WTC11 (cell line): ENCODE measurements around the gene CAB39. TPM values are rescaled to one million over a fixed set of nuclear protein-coding genes. Genes with fewer than 3 reads are reported as not detected.

ENCODE experiments used
- ATAC-seq: fragments of 200-7000 bp; cut with Tn5 transposase; 2 replicates; pipeline ENCODE4 v1.10.0; 2021; ENCODE audit warnings: mild to moderate bottlenecking, moderate library complexity
- CTCF ChIA-PET: fragments of 300-600 bp; sonication (Branson Sonifier 250); formaldehyde crosslinking; loops from one replicate; lab custom pipeline; 2021; ENCODE audit warnings: antibody characterized with exemption; lab: Charles Lee
- POLR2A ChIA-PET: fragments of 350-600 bp; sonication (Branson Sonifier 250); formaldehyde crosslinking; loops from one replicate; lab custom pipeline; 2021; ENCODE audit warnings: antibody characterized with exemption; lab: Charles Lee
- DNase-seq: peaks from one replicate; pipeline ENCODE4 v3.0.0; 2021; ENCODE audit warnings: low spot score
- H3K27ac Mint-ChIP-seq: 2 replicates; pipeline ENCODE4 v1.8.0; 2021; ENCODE audit warnings: mixed read lengths
- H3K27me3 Mint-ChIP-seq: 2 replicates; pipeline ENCODE4 v1.8.0; 2021; ENCODE audit warnings: low read depth, mild to moderate bottlenecking, moderate library complexity, mixed read lengths
- H3K36me3 Mint-ChIP-seq: 2 replicates; pipeline ENCODE4 v1.8.0; 2021; ENCODE audit warnings: mixed read lengths
- H3K4me1 Mint-ChIP-seq: 2 replicates; pipeline ENCODE4 v1.8.0; 2022; ENCODE audit warnings: mixed read lengths
- H3K4me3 Mint-ChIP-seq: 2 replicates; pipeline ENCODE4 v1.8.0; 2021; ENCODE audit warnings: mild to moderate bottlenecking, moderate library complexity, mixed read lengths
- H3K9me3 Mint-ChIP-seq: 2 replicates; pipeline ENCODE4 v1.8.0; 2021; ENCODE audit warnings: mixed read lengths
- AR ChIP-seq: fragments of 250-450 bp; sonication (Bioruptor Pico); IDR thresholded peaks from 2 replicates; pipeline ENCODE4 v1.9.0; 2021; ENCODE audit warnings: mild to moderate bottlenecking
- CREM ChIP-seq: sonication (generic); formaldehyde crosslinking; IDR thresholded peaks from 2 replicates; pipeline ENCODE4 v1.8.1; 2022; ENCODE audit warnings: mild to moderate bottlenecking, missing genetic modification reagents, moderate library complexity
- ERG ChIP-seq: fragments of 250-450 bp; sonication (Bioruptor Pico); IDR thresholded peaks from 2 replicates; pipeline ENCODE4 v1.8.0; 2021; ENCODE audit warnings: mild to moderate bottlenecking
- ETV6 ChIP-seq: sonication (generic); formaldehyde crosslinking; IDR thresholded peaks from 2 replicates; pipeline ENCODE4 v1.8.1; 2022; ENCODE audit warnings: mild to moderate bottlenecking, missing genetic modification reagents
- FOXK1 ChIP-seq: sonication (generic); formaldehyde crosslinking; IDR thresholded peaks from 2 replicates; pipeline ENCODE4 v1.8.0; 2022; ENCODE audit warnings: mild to moderate bottlenecking, moderate library complexity, missing genetic modification reagents
- IRF2 ChIP-seq: sonication (generic); formaldehyde crosslinking; IDR thresholded peaks from 2 replicates; pipeline ENCODE4 v1.8.0; 2022; ENCODE audit warnings: low read depth, missing genetic modification reagents, borderline replicate concordance
- KAT7 ChIP-seq: sonication (generic); formaldehyde crosslinking; IDR thresholded peaks from 2 replicates; pipeline ENCODE4 v1.8.1; 2023; ENCODE audit warnings: missing genetic modification reagents, mild to moderate bottlenecking, borderline replicate concordance
- MLX ChIP-seq: sonication (generic); formaldehyde crosslinking; IDR thresholded peaks from 2 replicates; pipeline ENCODE4 v1.8.1; 2023; ENCODE audit warnings: mild to moderate bottlenecking, missing genetic modification reagents, moderate library complexity
- MYBL2 ChIP-seq: sonication (generic); formaldehyde crosslinking; IDR thresholded peaks from 2 replicates; pipeline ENCODE4 v1.8.1; 2023; ENCODE audit warnings: mild to moderate bottlenecking, moderate library complexity, missing genetic modification reagents
- NR3C1 ChIP-seq: sonication (generic); formaldehyde crosslinking; conservative IDR thresholded peaks from 2 replicates; pipeline ENCODE4 v1.8.1; 2023; ENCODE audit warnings: low read depth, mild to moderate bottlenecking, missing genetic modification reagents
- SP1 ChIP-seq: sonication (generic); formaldehyde crosslinking; conservative IDR thresholded peaks from 2 replicates; pipeline ENCODE4 v1.8.1; 2022; ENCODE audit warnings: missing genetic modification reagents
- ZMAT4 ChIP-seq: fragments of 250-450 bp; sonication (Bioruptor Pico); IDR thresholded peaks from 2 replicates; pipeline ENCODE4 v1.9.0; 2021; ENCODE audit warnings: mild to moderate bottlenecking
- ZNF219 ChIP-seq: sonication (generic); formaldehyde crosslinking; IDR thresholded peaks from 2 replicates; pipeline ENCODE4 v1.8.0; 2023; ENCODE audit warnings: missing genetic modification reagents, mild to moderate bottlenecking, borderline replicate concordance
- ZNF317 ChIP-seq: sonication (generic); formaldehyde crosslinking; IDR thresholded peaks from 2 replicates; pipeline ENCODE4 v1.8.1; 2023; ENCODE audit warnings: low read depth, mild to moderate bottlenecking, moderate library complexity, missing genetic modification reagents, borderline replicate concordance
- ZNF423 ChIP-seq: fragments of 250-450 bp; sonication (Bioruptor Pico); IDR thresholded peaks from 2 replicates; pipeline ENCODE4 v2.1.2; 2022; ENCODE audit warnings: mild to moderate bottlenecking, moderate library complexity
- total RNA-seq: library from RNA; stranded (reverse); gene quantifications from 3 replicates; pipeline ENCODE4 v1.2.3, GENCODE V29; 2021
- TF ChIP-seq, protein P1 (sequence below): sonication (generic); formaldehyde crosslinking; IDR thresholded peaks from 2 replicates; pipeline ENCODE4 v1.8.1; 2022; ENCODE audit warnings: mild to moderate bottlenecking, missing genetic modification reagents, moderate library complexity, borderline replicate concordance
- TF ChIP-seq, protein P2 (sequence below): sonication (generic); formaldehyde crosslinking; IDR thresholded peaks from 2 replicates; pipeline ENCODE4 v1.8.0; 2023; ENCODE audit warnings: missing genetic modification reagents
- TF ChIP-seq, protein P3 (sequence below): sonication (generic); formaldehyde crosslinking; IDR thresholded peaks from 2 replicates; pipeline ENCODE4 v1.8.1; 2022; ENCODE audit warnings: low read depth, mild to moderate bottlenecking, moderate library complexity, missing genetic modification reagents, borderline replicate concordance
- TF ChIP-seq, protein P4 (sequence below): fragments of 200-600 bp; IDR thresholded peaks from 2 replicates; pipeline ENCODE4 v1.8.0; 2022; ENCODE audit warnings: antibody characterized with exemption
- TF ChIP-seq, protein P5 (sequence below): sonication (generic); formaldehyde crosslinking; IDR thresholded peaks from 2 replicates; pipeline ENCODE4 v1.8.1; 2023; ENCODE audit warnings: mild to moderate bottlenecking, moderate library complexity, missing genetic modification reagents
- TF ChIP-seq, protein P6 (sequence below): sonication (generic); formaldehyde crosslinking; IDR thresholded peaks from 2 replicates; pipeline ENCODE4 v1.8.0; 2022; ENCODE audit warnings: mild to moderate bottlenecking, missing genetic modification reagents
- TF ChIP-seq, protein P7 (sequence below): sonication (generic); formaldehyde crosslinking; IDR thresholded peaks from 2 replicates; pipeline ENCODE4 v1.8.0; 2022; ENCODE audit warnings: mild to moderate bottlenecking, missing genetic modification reagents

Gene CAB39
- total RNA-seq, 1 experiment from 2014 or later = 36.9 TPM

GRCh38 chr2:230846360-230846759, 133.7 kb downstream of the CAB39 start (continued):
- TF ChIP-seq, protein P1, sequence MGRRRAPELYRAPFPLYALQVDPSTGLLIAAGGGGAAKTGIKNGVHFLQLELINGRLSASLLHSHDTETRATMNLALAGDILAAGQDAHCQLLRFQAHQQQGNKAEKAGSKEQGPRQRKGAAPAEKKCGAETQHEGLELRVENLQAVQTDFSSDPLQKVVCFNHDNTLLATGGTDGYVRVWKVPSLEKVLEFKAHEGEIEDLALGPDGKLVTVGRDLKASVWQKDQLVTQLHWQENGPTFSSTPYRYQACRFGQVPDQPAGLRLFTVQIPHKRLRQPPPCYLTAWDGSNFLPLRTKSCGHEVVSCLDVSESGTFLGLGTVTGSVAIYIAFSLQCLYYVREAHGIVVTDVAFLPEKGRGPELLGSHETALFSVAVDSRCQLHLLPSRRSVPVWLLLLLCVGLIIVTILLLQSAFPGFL = no peak
- no peak for TF ChIP-seq CREM (CRISPR knock-in tag)

GRCh38 chr2:230847883-230848388, 135.3 kb downstream of the CAB39 start:
- DNase-seq = peak; percentile 97
- Mint-ChIP-seq H3K4me1 (peaks cover 17% of the 10 kb centered on the region), H3K9me3 (peaks cover 16% of the 10 kb centered on the region), H3K36me3 (peaks cover 2% of the 10 kb centered on the region; the same call in 1 of the 2 replicates), H3K27ac (no peak overlapping the region), H3K4me3 (no peak overlapping the region), H3K27me3 (peaks cover 25% of the 10 kb centered on the region)
- CTCF ChIA-PET = interaction anchor here (0.6 to 5.0 kb wide), 36 partner anchors 8 to 1739 kb away, joined by 3 to 40 read pairs (median 6); partner anchors contain the start of genes GPR55 and ITM2C
- peak; percentile 79 for ATAC-seq
- POLR2A ChIA-PET = interaction anchor here (1.4 kb wide), 1 partner anchor 205 kb away, joined by 3 read pairs; no protein-coding TSS in a partner anchor
- TF ChIP-seq, protein P2, sequence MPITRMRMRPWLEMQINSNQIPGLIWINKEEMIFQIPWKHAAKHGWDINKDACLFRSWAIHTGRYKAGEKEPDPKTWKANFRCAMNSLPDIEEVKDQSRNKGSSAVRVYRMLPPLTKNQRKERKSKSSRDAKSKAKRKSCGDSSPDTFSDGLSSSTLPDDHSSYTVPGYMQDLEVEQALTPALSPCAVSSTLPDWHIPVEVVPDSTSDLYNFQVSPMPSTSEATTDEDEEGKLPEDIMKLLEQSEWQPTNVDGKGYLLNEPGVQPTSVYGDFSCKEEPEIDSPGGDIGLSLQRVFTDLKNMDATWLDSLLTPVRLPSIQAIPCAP (CRISPR knock-in tag) = no peak
- TF ChIP-seq, protein P3, sequence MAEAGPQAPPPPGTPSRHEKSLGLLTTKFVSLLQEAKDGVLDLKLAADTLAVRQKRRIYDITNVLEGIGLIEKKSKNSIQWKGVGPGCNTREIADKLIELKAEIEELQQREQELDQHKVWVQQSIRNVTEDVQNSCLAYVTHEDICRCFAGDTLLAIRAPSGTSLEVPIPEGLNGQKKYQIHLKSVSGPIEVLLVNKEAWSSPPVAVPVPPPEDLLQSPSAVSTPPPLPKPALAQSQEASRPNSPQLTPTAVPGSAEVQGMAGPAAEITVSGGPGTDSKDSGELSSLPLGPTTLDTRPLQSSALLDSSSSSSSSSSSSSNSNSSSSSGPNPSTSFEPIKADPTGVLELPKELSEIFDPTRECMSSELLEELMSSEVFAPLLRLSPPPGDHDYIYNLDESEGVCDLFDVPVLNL (CRISPR knock-in tag) = no peak
- TF ChIP-seq ETV6 (CRISPR knock-in tag) = no peak; the same call in 1 of the 2 replicates
- TF ChIP-seq MYBL2 (CRISPR knock-in tag) = 0 out of 2 replicates have a peak, but pooled peaks have one; percentile 43
- no peak for TF ChIP-seq IRF2 (CRISPR knock-in tag)
- 0 out of 2 replicates have a peak, but pooled peaks have one; percentile 46 for TF ChIP-seq SP1
- TF ChIP-seq ZNF317 (CRISPR knock-in tag) = no peak
- TF ChIP-seq ZNF219 (CRISPR knock-in tag) = no peak
- TF ChIP-seq ZMAT4 (CRISPR knock-in tag) = no peak
- no peak for TF ChIP-seq MLX (CRISPR knock-in tag)
- TF ChIP-seq, protein P4, sequence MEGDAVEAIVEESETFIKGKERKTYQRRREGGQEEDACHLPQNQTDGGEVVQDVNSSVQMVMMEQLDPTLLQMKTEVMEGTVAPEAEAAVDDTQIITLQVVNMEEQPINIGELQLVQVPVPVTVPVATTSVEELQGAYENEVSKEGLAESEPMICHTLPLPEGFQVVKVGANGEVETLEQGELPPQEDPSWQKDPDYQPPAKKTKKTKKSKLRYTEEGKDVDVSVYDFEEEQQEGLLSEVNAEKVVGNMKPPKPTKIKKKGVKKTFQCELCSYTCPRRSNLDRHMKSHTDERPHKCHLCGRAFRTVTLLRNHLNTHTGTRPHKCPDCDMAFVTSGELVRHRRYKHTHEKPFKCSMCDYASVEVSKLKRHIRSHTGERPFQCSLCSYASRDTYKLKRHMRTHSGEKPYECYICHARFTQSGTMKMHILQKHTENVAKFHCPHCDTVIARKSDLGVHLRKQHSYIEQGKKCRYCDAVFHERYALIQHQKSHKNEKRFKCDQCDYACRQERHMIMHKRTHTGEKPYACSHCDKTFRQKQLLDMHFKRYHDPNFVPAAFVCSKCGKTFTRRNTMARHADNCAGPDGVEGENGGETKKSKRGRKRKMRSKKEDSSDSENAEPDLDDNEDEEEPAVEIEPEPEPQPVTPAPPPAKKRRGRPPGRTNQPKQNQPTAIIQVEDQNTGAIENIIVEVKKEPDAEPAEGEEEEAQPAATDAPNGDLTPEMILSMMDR = peak; percentile 96
- no peak for TF ChIP-seq KAT7 (CRISPR knock-in tag)
- TF ChIP-seq NR3C1 = no peak
- peak; percentile 89 for TF ChIP-seq ZNF423 (CRISPR knock-in tag)
- no peak for TF ChIP-seq AR (CRISPR knock-in tag)
- no peak for TF ChIP-seq FOXK1 (CRISPR knock-in tag)
- TF ChIP-seq, protein P5, sequence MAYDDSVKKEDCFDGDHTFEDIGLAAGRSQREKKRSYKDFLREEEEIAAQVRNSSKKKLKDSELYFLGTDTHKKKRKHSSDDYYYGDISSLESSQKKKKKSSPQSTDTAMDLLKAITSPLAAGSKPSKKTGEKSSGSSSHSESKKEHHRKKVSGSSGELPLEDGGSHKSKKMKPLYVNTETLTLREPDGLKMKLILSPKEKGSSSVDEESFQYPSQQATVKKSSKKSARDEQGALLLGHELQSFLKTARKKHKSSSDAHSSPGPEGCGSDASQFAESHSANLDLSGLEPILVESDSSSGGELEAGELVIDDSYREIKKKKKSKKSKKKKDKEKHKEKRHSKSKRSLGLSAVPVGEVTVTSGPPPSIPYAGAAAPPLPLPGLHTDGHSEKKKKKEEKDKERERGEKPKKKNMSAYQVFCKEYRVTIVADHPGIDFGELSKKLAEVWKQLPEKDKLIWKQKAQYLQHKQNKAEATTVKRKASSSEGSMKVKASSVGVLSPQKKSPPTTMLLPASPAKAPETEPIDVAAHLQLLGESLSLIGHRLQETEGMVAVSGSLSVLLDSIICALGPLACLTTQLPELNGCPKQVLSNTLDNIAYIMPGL = 0 out of 2 replicates have a peak, but pooled peaks have one; percentile 66
- TF ChIP-seq, protein P6, sequence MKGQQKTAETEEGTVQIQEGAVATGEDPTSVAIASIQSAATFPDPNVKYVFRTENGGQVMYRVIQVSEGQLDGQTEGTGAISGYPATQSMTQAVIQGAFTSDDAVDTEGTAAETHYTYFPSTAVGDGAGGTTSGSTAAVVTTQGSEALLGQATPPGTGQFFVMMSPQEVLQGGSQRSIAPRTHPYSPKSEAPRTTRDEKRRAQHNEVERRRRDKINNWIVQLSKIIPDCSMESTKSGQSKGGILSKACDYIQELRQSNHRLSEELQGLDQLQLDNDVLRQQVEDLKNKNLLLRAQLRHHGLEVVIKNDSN (CRISPR knock-in tag) = no peak
- no peak for TF ChIP-seq ERG (CRISPR knock-in tag)
- TF ChIP-seq, protein P7, sequence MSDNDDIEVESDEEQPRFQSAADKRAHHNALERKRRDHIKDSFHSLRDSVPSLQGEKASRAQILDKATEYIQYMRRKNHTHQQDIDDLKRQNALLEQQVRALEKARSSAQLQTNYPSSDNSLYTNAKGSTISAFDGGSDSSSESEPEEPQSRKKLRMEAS (CRISPR knock-in tag) = peak; percentile 41; the same call in 1 of the 2 replicates
